Measurements from ENCODE around the gene THOP1. TPM values are rescaled to one million over a fixed set of nuclear protein-coding genes. Genes with fewer than 3 reads are reported as not detected.

The THOP1 gene
- total and polyA plus RNA-seq, 7 donors = 46.0 to 92.2 (median 59.0) TPM

GRCh38 chr19:2777952-2778683, 7.2 kb upstream of the THOP1 start:
- WGBS, 3 donors = 51 to 60% (median 54%) methylated on average over 18 to 19 of the region's 19 CpGs
- no peak for DNase-seq
- Histone ChIP-seq H3K27me3 (ENCODE audit: insufficient read depth in 3 of 3, low read length in 2 of 3) (no peaks in the 10 kb centered on the region), H3K36me3 (ENCODE audit: insufficient read depth in 1 of 2, low read depth in 1 of 2) (no peaks in the 10 kb centered on the region), H3K9me3 (no peaks in the 10 kb centered on the region), H3K4me1 (peaks cover 75% of the 10 kb centered on the region), H3K4me3 (no peak overlapping the region), H3K27ac (peak overlapping the region; percentile 76)
- TF ChIP-seq CTCF (IDR thresholded peaks at IDR 0.05) = no peak
- ATAC-seq = peak; percentile 44 to 73 (median 56)
- intact Hi-C loops (cut with DNase I) = no loop called here

- Histone ChIP-seq H3K27ac (peak overlapping the region; percentile 76), H3K9me3 (no peaks in the 10 kb centered on the region), H3K36me3 (ENCODE audit: insufficient read depth in 1 of 2, low read depth in 1 of 2) (no peaks in the 10 kb centered on the region), H3K27me3 (ENCODE audit: insufficient read depth in 3 of 3, low read length in 2 of 3) (no peaks in the 10 kb centered on the region), H3K4me1 (peaks cover 72% of the 10 kb centered on the region), H3K4me3 (no peak overlapping the region)
- TF ChIP-seq CTCF (IDR thresholded peaks at IDR 0.05) = no peak
- 51 to 61% (median 52%) methylated on average over 14 of the region's 14 CpGs for WGBS, 3 donors
- ATAC-seq = no peak
- no peak for DNase-seq
- intact Hi-C loops (cut with DNase I) = no loop called here
Measured at GRCh38 chr19:2779121-2779740, 6.1 kb upstream of the THOP1 start.

- peak overlapping the region; percentile 76 for H3K27ac ChIP-seq
- H3K9me3 ChIP-seq = no peaks in the 10 kb centered on the region
- H3K4me3 ChIP-seq = no peak overlapping the region
- intact Hi-C loops (cut with DNase I) = no loop called here
- no peak for DNase-seq
- H3K27me3 ChIP-seq (ENCODE audit: insufficient read depth in 3 of 3, low read length in 2 of 3) = no peaks in the 10 kb centered on the region
- TF ChIP-seq CTCF (IDR thresholded peaks at IDR 0.05) = no peak
- no peaks in the 10 kb centered on the region for H3K36me3 ChIP-seq (ENCODE audit: insufficient read depth in 1 of 2, low read depth in 1 of 2)
- peaks cover 68% of the 10 kb centered on the region for H3K4me1 ChIP-seq
- WGBS, 3 donors = 81 to 86% (median 82%) methylated on average over 7 of the region's 7 CpGs
- ATAC-seq = no peak
Measured at GRCh38 chr19:2780284-2780683, 5.0 kb upstream of the THOP1 start.

GRCh38 chr19:2782329-2782935, 2.9 kb upstream of the THOP1 start:
- Histone ChIP-seq H3K27me3 (ENCODE audit: insufficient read depth in 3 of 3, low read length in 2 of 3) (no peaks in the 10 kb centered on the region), H3K4me1 (peaks cover 61% of the 10 kb centered on the region), H3K4me3 (peak overlapping the region; percentile 93), H3K36me3 (ENCODE audit: insufficient read depth in 1 of 2, low read depth in 1 of 2) (no peaks in the 10 kb centered on the region), H3K27ac (peak overlapping the region; percentile 97), H3K9me3 (no peaks in the 10 kb centered on the region)
- WGBS, 3 donors = 2% methylated on average over 24 of the region's 24 CpGs
- ATAC-seq (no peak), DNase-seq (no peak)
- intact Hi-C loops (cut with DNase I) = loop anchor here in 1 of 2 donors (1.0 kb wide), 1 partner anchor 162 kb away; the partner anchor contains the start of gene ZNF77
- TF ChIP-seq CTCF (IDR thresholded peaks at IDR 0.05) = no peak
